Activated CD8-positive, alpha-beta memory T cell treated with anti-CD3 and anti-CD28 coated beads, Interleukin-2, amount 50 U/mL, for 1 hour (primary cell): ENCODE data around the gene SEC14L1.

ENCODE experiments used
- DNase-seq: peaks from one replicate; pipeline ENCODE4 v3.0.0-alpha.2; 2020; ENCODE audit errors: extremely low read depth

Gene SEC14L1

GRCh38 chr17:77214328-77214727, 73.6 kb downstream of the SEC14L1 start:
- DNase-seq: no peak

- no peak for DNase-seq
These were observed 74.0 kb downstream of the SEC14L1 start for GRCh38 chr17:77214743-77215142.

- DNase-seq: no peak
These were observed 74.5 kb downstream of the SEC14L1 start for GRCh38 chr17:77215281-77215680.

- DNase-seq: no peak
These were observed 75.7 kb downstream of the SEC14L1 start for GRCh38 chr17:77216486-77216885.

- DNase-seq: no peak
These were observed 76.4 kb downstream of the SEC14L1 start for GRCh38 chr17:77217123-77217522.

GRCh38 chr17:77217566-77217965, 76.8 kb downstream of the SEC14L1 start:
- no peak for DNase-seq

GRCh38 chr17:77218902-77219301, 78.1 kb downstream of the SEC14L1 start:
- DNase-seq: no peak

- no peak for DNase-seq
These were observed 81.6 kb downstream of the SEC14L1 start for GRCh38 chr17:77222356-77222755.

- DNase-seq: no peak
These were observed 83.1 kb downstream of the SEC14L1 start for GRCh38 chr17:77223642-77224420.

- no peak for DNase-seq
These were observed 84.5 kb downstream of the SEC14L1 start for GRCh38 chr17:77225265-77225664.

- DNase-seq: no peak
These were observed 86.9 kb downstream of the SEC14L1 start for GRCh38 chr17:77227461-77228240.

GRCh38 chr17:77228241-77228752, 87.5 kb downstream of the SEC14L1 start:
- DNase-seq: no peak

- no peak for DNase-seq
These were observed 88.0 kb downstream of the SEC14L1 start for GRCh38 chr17:77228816-77229215.

GRCh38 chr17:77229786-77230435, 89.1 kb downstream of the SEC14L1 start:
- DNase-seq: no peak

- no peak for DNase-seq
These were observed 89.7 kb downstream of the SEC14L1 start for GRCh38 chr17:77230436-77230830.

GRCh38 chr17:77231076-77231871, 90.5 kb downstream of the SEC14L1 start:
- no peak for DNase-seq

- DNase-seq: no peak
These were observed 92.4 kb downstream of the SEC14L1 start for GRCh38 chr17:77233127-77233526.

- DNase-seq: no peak
These were observed 93.0 kb downstream of the SEC14L1 start for GRCh38 chr17:77233635-77234334.

- DNase-seq: no peak
These were observed 93.9 kb downstream of the SEC14L1 start for GRCh38 chr17:77234695-77235094.

GRCh38 chr17:77235370-77235941, 94.7 kb downstream of the SEC14L1 start:
- no peak for DNase-seq
